ENCODE results near the gene NYAP1. TPM values are rescaled to one million over a fixed set of nuclear protein-coding genes. Genes with fewer than 3 reads are reported as not detected.

The NYAP1 gene
- total RNA-seq, 3 donors from 2014 or later (not counting 1 experiment from before 2014, with no cell fraction given), result 0.12 to 0.13 TPM; not detected in 1

DNA sequence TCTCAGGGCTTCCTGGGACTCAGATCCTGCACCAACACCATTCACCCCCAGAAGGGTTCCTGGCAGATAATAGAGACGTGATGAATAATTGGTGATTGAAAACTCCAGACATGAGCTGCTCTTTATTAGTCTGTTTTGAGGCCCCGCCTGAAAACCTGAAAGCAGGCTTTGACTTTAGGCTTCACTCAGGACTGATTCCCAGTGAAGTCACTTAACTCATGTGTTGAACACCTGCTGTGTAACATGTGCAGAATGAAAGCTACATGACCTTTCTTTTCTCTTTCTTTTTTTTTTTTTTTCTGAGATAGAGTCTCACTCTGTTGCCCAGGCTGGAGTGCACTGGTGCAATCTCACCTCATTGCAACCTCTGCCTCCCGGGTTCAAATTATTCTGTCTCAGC, 28.5 kb upstream of the NYAP1 start:
- WGBS (ENCODE audit: insufficient coverage), result 89% methylated on average over 3 of the region's 3 CpGs

DNA sequence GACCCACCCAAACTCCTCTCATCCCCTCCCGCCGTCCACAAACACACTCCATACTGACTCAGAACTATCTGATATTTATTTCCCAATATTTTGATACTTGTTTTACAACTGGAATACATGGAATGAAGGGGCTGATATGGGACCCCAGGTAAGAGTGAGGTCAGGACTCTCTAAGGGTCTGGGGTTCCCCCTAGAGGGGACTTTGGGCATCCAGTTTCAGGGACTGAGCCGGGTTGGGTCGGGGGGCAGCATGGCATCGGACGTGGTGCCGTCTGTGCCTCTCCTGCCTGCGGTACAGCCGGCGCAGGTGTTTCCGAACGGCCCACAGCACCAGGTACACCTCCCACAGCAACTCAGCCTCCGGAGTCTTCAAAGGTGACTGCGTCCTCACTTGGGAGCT, 27.2 kb upstream of the NYAP1 start:
- Histone ChIP-seq H3K9me3 (ENCODE audit: control insufficient read depth, insufficient read depth, low read length) (no peaks in the 10 kb centered on the region), H3K4me1 (ENCODE audit: control insufficient read depth, insufficient read depth, low read length) (no peaks in the 10 kb centered on the region), H3K4me3 (ENCODE audit: low read length) (no peak overlapping the region), H3K36me3 (ENCODE audit: control insufficient read depth, insufficient read depth, low read length) (peaks cover 6% of the 10 kb centered on the region), H3K27ac (ENCODE audit: low read length) (no peak overlapping the region), H3K27me3 (ENCODE audit: control insufficient read depth, insufficient read depth, low read length) (no peaks in the 10 kb centered on the region)
- Mint-ChIP-seq H3K4me1 (no peaks in the 10 kb centered on the region), H3K27me3 (ENCODE audit: low read depth in 2 of 2) (no peaks in the 10 kb centered on the region), H3K9me3 (no peaks in the 10 kb centered on the region), H3K36me3 (no peaks in the 10 kb centered on the region), H3K4me3 (no peak overlapping the region), H3K27ac (no peak overlapping the region)
- 95% methylated on average over 14 of the region's 14 CpGs for WGBS (ENCODE audit: insufficient coverage)
- TF ChIP-seq, protein P1, sequence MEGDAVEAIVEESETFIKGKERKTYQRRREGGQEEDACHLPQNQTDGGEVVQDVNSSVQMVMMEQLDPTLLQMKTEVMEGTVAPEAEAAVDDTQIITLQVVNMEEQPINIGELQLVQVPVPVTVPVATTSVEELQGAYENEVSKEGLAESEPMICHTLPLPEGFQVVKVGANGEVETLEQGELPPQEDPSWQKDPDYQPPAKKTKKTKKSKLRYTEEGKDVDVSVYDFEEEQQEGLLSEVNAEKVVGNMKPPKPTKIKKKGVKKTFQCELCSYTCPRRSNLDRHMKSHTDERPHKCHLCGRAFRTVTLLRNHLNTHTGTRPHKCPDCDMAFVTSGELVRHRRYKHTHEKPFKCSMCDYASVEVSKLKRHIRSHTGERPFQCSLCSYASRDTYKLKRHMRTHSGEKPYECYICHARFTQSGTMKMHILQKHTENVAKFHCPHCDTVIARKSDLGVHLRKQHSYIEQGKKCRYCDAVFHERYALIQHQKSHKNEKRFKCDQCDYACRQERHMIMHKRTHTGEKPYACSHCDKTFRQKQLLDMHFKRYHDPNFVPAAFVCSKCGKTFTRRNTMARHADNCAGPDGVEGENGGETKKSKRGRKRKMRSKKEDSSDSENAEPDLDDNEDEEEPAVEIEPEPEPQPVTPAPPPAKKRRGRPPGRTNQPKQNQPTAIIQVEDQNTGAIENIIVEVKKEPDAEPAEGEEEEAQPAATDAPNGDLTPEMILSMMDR (IDR thresholded peaks at IDR 0.05), result no peak
- DNase-seq (no peak), ATAC-seq (no peak)
- intact Hi-C loops (cut with micrococcal nuclease), result no loop called here

More for the DNA sequence above, 28.5 kb upstream of the NYAP1 start:
- H3K9me3 ChIP-seq (ENCODE audit: control insufficient read depth, insufficient read depth, low read length), result no peaks in the 10 kb centered on the region
- H3K4me1 Mint-ChIP-seq, result peaks cover 0 to 9% of the 10 kb centered on the region in 2 donors
- no peak overlapping the region for H3K27ac ChIP-seq (ENCODE audit: low read length)
- H3K27ac Mint-ChIP-seq, result no peak overlapping the region
- H3K27me3 ChIP-seq (ENCODE audit: control insufficient read depth, insufficient read depth, low read length), result no peaks in the 10 kb centered on the region
- H3K36me3 Mint-ChIP-seq, result no peaks in the 10 kb centered on the region
- H3K9me3 Mint-ChIP-seq, result no peaks in the 10 kb centered on the region
- no peak overlapping the region for H3K4me3 ChIP-seq (ENCODE audit: low read length)
- H3K4me1 ChIP-seq (ENCODE audit: control insufficient read depth, insufficient read depth, low read length), result peaks cover 7% of the 10 kb centered on the region
- TF ChIP-seq, protein P1 (IDR thresholded peaks at IDR 0.05), result no peak
- DNase-seq (no peak), ATAC-seq (no peak)
- H3K36me3 ChIP-seq (ENCODE audit: control insufficient read depth, insufficient read depth, low read length), result peaks cover 2% of the 10 kb centered on the region
- intact Hi-C loops (cut with micrococcal nuclease), result no loop called here
- H3K4me3 Mint-ChIP-seq, result no peak overlapping the region
- H3K27me3 Mint-ChIP-seq (ENCODE audit: low read depth in 2 of 2), result no peaks in the 10 kb centered on the region

- TF ChIP-seq, protein P1 (IDR thresholded peaks at IDR 0.05), result no peak
- Mint-ChIP-seq H3K27me3 (ENCODE audit: low read depth in 2 of 2) (no peaks in the 10 kb centered on the region), H3K9me3 (no peaks in the 10 kb centered on the region), H3K27ac (no peak overlapping the region), H3K4me1 (no peaks in the 10 kb centered on the region), H3K4me3 (no peak overlapping the region), H3K36me3 (no peaks in the 10 kb centered on the region)
- WGBS (ENCODE audit: insufficient coverage), result 96% methylated on average over 6 of the region's 6 CpGs
- ATAC-seq, result no peak
- Histone ChIP-seq H3K4me1 (ENCODE audit: control insufficient read depth, insufficient read depth, low read length) (no peaks in the 10 kb centered on the region), H3K27me3 (ENCODE audit: control insufficient read depth, insufficient read depth, low read length) (no peaks in the 10 kb centered on the region), H3K36me3 (ENCODE audit: control insufficient read depth, insufficient read depth, low read length) (peaks cover 6% of the 10 kb centered on the region), H3K9me3 (ENCODE audit: control insufficient read depth, insufficient read depth, low read length) (no peaks in the 10 kb centered on the region), H3K4me3 (ENCODE audit: low read length) (no peak overlapping the region), H3K27ac (ENCODE audit: low read length) (no peak overlapping the region)
- intact Hi-C loops (cut with micrococcal nuclease), result no loop called here
- DNase-seq, result no peak
Measured at GRCh38 chr7:100457033-100457432, 26.7 kb upstream of the NYAP1 start.

- no peak for DNase-seq
- 97% methylated on average over 6 of the region's 7 CpGs for WGBS (ENCODE audit: insufficient coverage)
- H3K4me1 Mint-ChIP-seq, result peaks cover 0 to 13% of the 10 kb centered on the region in 2 donors
- TF ChIP-seq, protein P1 (IDR thresholded peaks at IDR 0.05), result no peak
- Histone ChIP-seq H3K4me1 (ENCODE audit: control insufficient read depth, insufficient read depth, low read length) (peaks cover 3% of the 10 kb centered on the region), H3K27ac (ENCODE audit: low read length) (no peak within 1 kb of the TSS), H3K4me3 (ENCODE audit: low read length) (no peak within 1 kb of the TSS), H3K36me3 (ENCODE audit: control insufficient read depth, insufficient read depth, low read length) (peaks cover 46% of the 10 kb centered on the region), H3K27me3 (ENCODE audit: control insufficient read depth, insufficient read depth, low read length) (no peaks in the 10 kb centered on the region), H3K9me3 (ENCODE audit: control insufficient read depth, insufficient read depth, low read length) (no peaks in the 10 kb centered on the region)
- H3K27ac Mint-ChIP-seq, result no peak within 1 kb of the TSS
- intact Hi-C loops (cut with micrococcal nuclease), result no loop called here
- H3K27me3 Mint-ChIP-seq (ENCODE audit: low read depth in 2 of 2), result no peaks in the 10 kb centered on the region
- H3K4me3 Mint-ChIP-seq, result no peak within 1 kb of the TSS
- no peaks in the 10 kb centered on the region for H3K9me3 Mint-ChIP-seq
- ATAC-seq, result no peak
- no peaks in the 10 kb centered on the region for H3K36me3 Mint-ChIP-seq
Measured at GRCh38 chr7:100464210-100464660, 19.5 kb upstream of the NYAP1 start, which contains the start of gene SPACDR. SPACDR (minus strand) TSS chr7:100464260; CDS start chr7:100464025, 235 bp downstream.
